HepG2 (cell line): ENCODE data around the gene MAJIN. TPM values are rescaled to one million over a fixed set of nuclear protein-coding genes. Genes with fewer than 3 reads are reported as not detected.

Source experiments
- ATAC-seq: fragments of 200-7000 bp; cut with Tn5 transposase; 3 replicates; pipeline ENCODE4 v1.9.1; 2020; ENCODE audit warnings: mild to moderate bottlenecking, moderate library complexity
- BruUV-seq: library from RNA; stranded (reverse); fragments of 400-500 nt; replicated peaks from 2 replicates; lab custom pipeline; 2021; lab: Mats Ljungman, UMichigan
- CTCF ChIA-PET: fragments of 300-600 bp; formaldehyde crosslinking; extraction: SDS; loops from one replicate; lab custom pipeline; 2021; ENCODE audit warnings: low total read pairs, inconsistent platforms, low intra/inter-chr PET ratio; lab: Yijun Ruan, JAX
- POLR2A ChIA-PET: fragments of 350-600 bp; sonication (Branson Sonifier 250); formaldehyde crosslinking; loops from one replicate; lab custom pipeline; 2020; ENCODE audit warnings: antibody characterized with exemption, inconsistent platforms; lab: Yijun Ruan, JAX
- DNase-seq: peaks from one replicate; pipeline ENCODE4 v3.0.0-alpha.2; 2015; ENCODE audit warnings: low spot score
- FAIRE-seq: peaks from 3 replicates; lab custom pipeline; 2011; peaks lifted over from hg19 to GRCh38; lab: Jason Lieb, UNC
- H2AFZ ChIP-seq: one replicate; pipeline ENCODE4 v1.6.1; 2011; ENCODE audit warnings: low read length, inconsistent platforms
- H3K27ac ChIP-seq: fragments of 300-600 bp; 3 replicates; pipeline ENCODE4 v1.8.0; 2011; ENCODE audit warnings: mixed run types, mild to moderate bottlenecking, mixed read lengths, low read length, inconsistent platforms; ENCODE audit not compliant: insufficient read depth; ENCODE audit errors: extremely low read length
- H3K27me3 ChIP-seq, 2 experiments: fragments of 200-600 bp in 1 of 2; 2 replicates in 1 of 2; 3 replicates in 1 of 2; pipeline versions ENCODE4 v1.6.0 to v1.8.0; 2011; ENCODE audit warnings: low read length in 2 of 2, mild to moderate bottlenecking in 2 of 2, moderate library complexity in 2 of 2, inconsistent platforms in 1 of 2; ENCODE audit not compliant: insufficient read depth in 2 of 2, control insufficient read depth in 1 of 2
- H3K36me3 ChIP-seq, 2 experiments: fragments of 200-600 bp in 1 of 2; replicated peaks in 1 of 2; 2 replicates in 1 of 2; 3 replicates in 1 of 2; pipeline versions ENCODE4 v1.5.1 to v1.8.0; 2011; ENCODE audit warnings: low read length in 2 of 2, inconsistent platforms in 1 of 2; ENCODE audit not compliant: insufficient read depth in 2 of 2, control insufficient read depth in 1 of 2
- H3K4me1 ChIP-seq: 2 replicates; pipeline ENCODE4 v1.5.1; 2012; ENCODE audit warnings: low read length, inconsistent platforms; ENCODE audit not compliant: insufficient read depth
- H3K4me2 ChIP-seq: 2 replicates; pipeline ENCODE4 v1.6.0; 2011; ENCODE audit warnings: low read depth, low read length, inconsistent platforms
- H3K4me3 ChIP-seq, 3 experiments: fragments of 200-600 bp in 1 of 3; sonication (generic), shearing (Covaris generic) in 1 of 3; replicated peaks in 1 of 3; 2 replicates each; pipeline ENCODE4 v1.5.1; 2011 to 2016; ENCODE audit warnings: low read length in 3 of 3, inconsistent platforms in 2 of 3, low read depth in 2 of 3, mild to moderate bottlenecking in 2 of 3, control low read depth in 1 of 3, mixed read lengths in 1 of 3; ENCODE audit not compliant: insufficient read depth in 1 of 3
- H3K79me2 ChIP-seq: one replicate; pipeline ENCODE4 v1.6.1; 2011; ENCODE audit warnings: low read length, inconsistent platforms; ENCODE audit not compliant: insufficient read depth
- H3K9ac ChIP-seq: 2 replicates; pipeline ENCODE4 v1.6.0; 2011; ENCODE audit warnings: mild to moderate bottlenecking, low read depth, low read length, inconsistent platforms; ENCODE audit not compliant: insufficient read depth
- H3K9me3 ChIP-seq: 2 replicates; pipeline ENCODE4 v1.5.1; 2012; ENCODE audit warnings: mild to moderate bottlenecking, low read length
- H4K20me1 ChIP-seq: 2 replicates; pipeline ENCODE4 v1.6.0; 2011; ENCODE audit warnings: inconsistent platforms, mild to moderate bottlenecking, low read length, moderate library complexity; ENCODE audit not compliant: insufficient read depth
- E2F2 ChIP-seq: sonication (generic); formaldehyde crosslinking; IDR thresholded peaks from 2 replicates; pipeline ENCODE4 v1.4.0; 2020; ENCODE audit warnings: missing genetic modification reagents, borderline replicate concordance
- HMG20A ChIP-seq: IDR thresholded peaks from 2 replicates; pipeline ENCODE4 v1.6.1; 2016; ENCODE audit warnings: borderline replicate concordance
- KDM2A ChIP-seq: sonication (generic); formaldehyde crosslinking; IDR thresholded peaks from 2 replicates; pipeline ENCODE4 v1.4.0; 2020; ENCODE audit warnings: low read depth, missing genetic modification reagents, borderline replicate concordance
- MED8 ChIP-seq: sonication (generic); formaldehyde crosslinking; IDR thresholded peaks from 2 replicates; pipeline ENCODE4 v1.8.1; 2023; ENCODE audit warnings: mild to moderate bottlenecking, missing genetic modification reagents; ENCODE audit not compliant: insufficient replicate concordance
- MIER2 ChIP-seq: IDR thresholded peaks from 2 replicates; pipeline ENCODE4 v1.6.1; 2016; ENCODE audit warnings: missing biosample characterization, missing genetic modification reagents
- MXD1 ChIP-seq: sonication (generic); formaldehyde crosslinking; IDR thresholded peaks from 2 replicates; pipeline ENCODE4 v1.4.0; 2020; ENCODE audit warnings: mild to moderate bottlenecking, missing genetic modification reagents
- RORA ChIP-seq: sonication (generic); formaldehyde crosslinking; IDR thresholded peaks from 2 replicates; pipeline ENCODE4 v1.5.0; 2020; ENCODE audit warnings: mild to moderate bottlenecking, missing genetic modification reagents, moderate library complexity
- SPEN ChIP-seq: sonication (generic); formaldehyde crosslinking; IDR thresholded peaks from 2 replicates; pipeline ENCODE4 v1.5.1; 2020; ENCODE audit warnings: low read depth, mild to moderate bottlenecking, missing genetic modification reagents
- SSRP1 ChIP-seq: IDR thresholded peaks from 2 replicates; pipeline ENCODE4 v1.6.1; 2016; ENCODE audit warnings: control low read depth
- TEF ChIP-seq: sonication (generic); formaldehyde crosslinking; IDR thresholded peaks from 2 replicates; pipeline ENCODE4 v1.5.0; 2020; ENCODE audit warnings: missing genetic modification reagents
- ZBTB10 ChIP-seq: sonication (generic); formaldehyde crosslinking; IDR thresholded peaks from 2 replicates; pipeline ENCODE4 v1.4.0; 2020; ENCODE audit warnings: missing genetic modification reagents, borderline replicate concordance
- ZNF264 ChIP-seq: sonication (generic); formaldehyde crosslinking; IDR thresholded peaks from 2 replicates; pipeline ENCODE4 v1.4.0; 2020; ENCODE audit warnings: missing genetic modification reagents
- ZNF367 ChIP-seq: sonication (generic); formaldehyde crosslinking; IDR thresholded peaks from 2 replicates; pipeline ENCODE4 v1.4.0; 2020; ENCODE audit warnings: missing genetic modification reagents, borderline replicate concordance
- ZNF441 ChIP-seq: sonication (generic); formaldehyde crosslinking; IDR thresholded peaks from 2 replicates; pipeline ENCODE4 v1.7.0; 2021; ENCODE audit warnings: missing genetic modification reagents, borderline replicate concordance
- ZNF629 ChIP-seq: sonication (generic); formaldehyde crosslinking; conservative IDR thresholded peaks from 2 replicates; pipeline ENCODE4 v1.5.0; 2020; ENCODE audit warnings: missing genetic modification reagents
- ZNF678 ChIP-seq: sonication (generic); formaldehyde crosslinking; IDR thresholded peaks from 2 replicates; pipeline ENCODE4 v1.4.0; 2020; ENCODE audit warnings: mild to moderate bottlenecking, missing genetic modification reagents
- WGBS: methylation state at CpG from one replicate; pipeline ENCODE4 v1.1.6; 2017; ENCODE audit warnings: low lambda C conversion rate; 5-methylcytosine and 5-hydroxymethylcytosine counted together
- in situ Hi-C: cut with HindIII; loops from 2 replicates; pipeline ENCODE4 v1.10.0; 2017; ENCODE audit warnings: low pct_unique_long_range_greater_than_20kb; ENCODE audit not compliant: extremely low pct_ligation_motif_present
- intact Hi-C: fragments of 100-400 bp; cut with micrococcal nuclease; formaldehyde crosslinking; loops from one replicate; pipeline ENCODE4 v1.10.0; 2022; ENCODE audit not compliant: unreplicated experiment
- polyA plus RNA-seq, 8 experiments: library from polyadenylated mRNA; depleted of rRNA in 3 of 8; stranded (reverse) in 7 of 8; unstranded in 1 of 8; fragments of >200 nt; fragmentation: Illumina TruSeq in 4 of 8; extraction: Trizol in 4 of 8; gene quantifications; 2 replicates each; pipeline versions ENCODE4 v1.2.1 to v1.2.3, GENCODE V29; 2011 to 2016; ENCODE audit warnings: low read depth in 4 of 8, missing spikeins in 1 of 8, mixed read lengths in 1 of 8; ENCODE audit not compliant: insufficient read depth in 1 of 8
- total RNA-seq, 5 experiments: library from RNA; depleted of rRNA; stranded (reverse); fragments of >200 nt; fragmentation: Illumina TruSeq; extraction: Trizol; gene quantifications; 2 replicates each; pipeline ENCODE4 v1.2.3, GENCODE V29; 2016; ENCODE audit warnings: low read depth in 1 of 5

MAJIN gene
- total and polyA plus RNA-seq, 2 of the 13 experiments (the other 11 are each of a cell fraction or from before 2014, with no cell fraction given) = not detected

GRCh38 chr11:64897381-64898075 is 74.4 kb downstream of the MAJIN start (continued):
- TF ChIP-seq ZBTB10 (no peak), RORA (CRISPR knock-in tag) (no peak), MIER2 (CRISPR knock-in tag) (no peak)

GRCh38 chr11:64896448-64897022 is 75.4 kb downstream of the MAJIN start:
- H4K20me1 ChIP-seq = no peaks in the 10 kb centered on the region
- H3K27me3 ChIP-seq = no peaks in the 10 kb centered on the region; a peak in 1 of 5 replicates
- H3K4me3 ChIP-seq = no peak overlapping the region
- H3K9ac ChIP-seq = no peak overlapping the region
- H3K27ac ChIP-seq = no peak overlapping the region
- peaks cover 10 to 24% of the 10 kb centered on the region in 2 experiments; a peak in 4 of 5 replicates for H3K36me3 ChIP-seq
- in situ Hi-C loops (no loop called here), intact Hi-C loops (no loop called here)
- no peaks in the 10 kb centered on the region for H3K9me3 ChIP-seq
- peaks cover 17% of the 10 kb centered on the region for H3K79me2 ChIP-seq
- H3K4me2 ChIP-seq = no peak overlapping the region
- H2AFZ ChIP-seq = no peak overlapping the region
- ChIA-PET POLR2A (interaction anchor here (0.6 kb wide), 1 partner anchor 170 kb away, joined by 3 read pairs; no protein-coding TSS in a partner anchor), CTCF (no interaction called here)
- TF ChIP-seq ZNF441 (no peak), KDM2A (CRISPR knock-in tag) (no peak), E2F2 (CRISPR knock-in tag) (no peak), ZNF264 (no peak), SSRP1 (CRISPR knock-in tag) (no peak), MXD1 (CRISPR knock-in tag) (no peak), ZNF367 (CRISPR knock-in tag) (no peak), ZNF678 (CRISPR knock-in tag) (no peak), SPEN (no peak), MED8 (no peak), TEF (CRISPR knock-in tag) (no peak), HMG20A (CRISPR knock-in tag) (no peak), ZNF629 (no peak)
- H3K4me1 ChIP-seq = peaks cover 24% of the 10 kb centered on the region
- FAIRE-seq (no peak), ATAC-seq (no peak), DNase-seq (no peak)
- WGBS = 80% methylated on average over 3 of the region's 14 CpGs
- no TSS peak for BruUV-seq
